Right lobe of liver (tissue), 6 donors: ENCODE results near the gene C4orf51. TPM values are rescaled to one million over a fixed set of nuclear protein-coding genes. Genes with fewer than 3 reads are reported as not detected.

Experiments
- ATAC-seq, 4 donors: fragments of 200-7000 bp; cut with Tn5 transposase; one replicate each; pipeline ENCODE4 v1.9.1; 2020; ENCODE audit warnings: mild to moderate bottlenecking in 4 of 4, moderate library complexity in 4 of 4
- DNase-seq, 3 donors: peaks; one replicate each; pipeline ENCODE4 v3.0.0-alpha.2; 2020
- H3K27ac ChIP-seq, 3 donors: fragments of 200-600 bp; one replicate each; pipeline ENCODE4 v1.8.0; 2022
- H3K27me3 ChIP-seq, 2 donors: fragments of 200-600 bp; one replicate each; pipeline ENCODE4 v1.8.0; 2022
- H3K36me3 ChIP-seq, 4 donors: fragments of 200-600 bp; sonication (generic) in 1 of 4; one replicate each; pipeline versions ENCODE4 v1.5.1 to v1.8.0; 2017 to 2022; ENCODE audit warnings: control low read depth in 1 of 4
- H3K4me1 ChIP-seq, 4 donors: fragments of 200-600 bp; sonication (generic) in 1 of 4; one replicate each; pipeline versions ENCODE4 v1.5.1 to v1.8.0; 2017 to 2022; ENCODE audit warnings: control low read depth in 1 of 4
- H3K4me3 ChIP-seq, 3 donors: fragments of 200-600 bp; one replicate each; pipeline ENCODE4 v1.8.0; 2022
- H3K9me3 ChIP-seq, 4 donors: fragments of 200-600 bp; sonication (generic) in 1 of 4; one replicate each; pipeline versions ENCODE4 v1.5.1 to v1.8.0; 2017 to 2022; ENCODE audit warnings: control low read depth in 1 of 4
- CTCF ChIP-seq, 4 donors: fragments of 200-600 bp in 3 of 4; fragments of 450-650 bp in 1 of 4; IDR thresholded peaks; one replicate each; pipeline versions ENCODE4 v1.5.1 to v1.8.0; 2016 to 2022; ENCODE audit warnings: antibody characterized with exemption in 4 of 4, mild to moderate bottlenecking in 2 of 4
- POLR2A ChIP-seq: fragments of 450-650 bp; IDR thresholded peaks from one replicate; pipeline ENCODE4 v1.6.1; 2017; ENCODE audit warnings: antibody characterized with exemption, mild to moderate bottlenecking
- WGBS: methylation state at CpG from one replicate; pipeline ENCODE4 v1.1.6; 2018; ENCODE audit warnings: low coverage, low lambda C conversion rate; ENCODE audit not compliant: insufficient coverage; ENCODE audit errors: missing lambda C conversion rate; 5-methylcytosine and 5-hydroxymethylcytosine counted together
- intact Hi-C, 2 donors: fragments of 100-400 bp; cut with DNase I; formaldehyde crosslinking; loops; one replicate each; pipeline versions ENCODE4 v1.11.2 to v1.14.1; 2022
- total RNA-seq, 6 experiments: library from RNA; depleted of rRNA in 2 of 6; stranded (reverse); fragments of >200 nt in 2 of 6; fragmentation: NEBNext Ultra II Directional in 3 of 6; extraction: Animal tissue kit (Norgen Biotek cat#: 25700) in 3 of 6; gene quantifications; one replicate each; pipeline versions ENCODE4 v1.1.0 to v1.2.4, GENCODE V29; 2016 to 2023
- donor health status: DM: no; HTN: yes; CAD: no.
- donor health status: DM: no; HTN: no; CAD: no.
- donor health status: DM: no; HTN: no; CAD: no.
- donor health status: DM: no; HTN: yes; CAD: no.
- donor health status: DM: no; HTN: yes; CAD: no.

The C4orf51 gene
- total RNA-seq, 6 experiments from 2014 or later: not detected

DNA sequence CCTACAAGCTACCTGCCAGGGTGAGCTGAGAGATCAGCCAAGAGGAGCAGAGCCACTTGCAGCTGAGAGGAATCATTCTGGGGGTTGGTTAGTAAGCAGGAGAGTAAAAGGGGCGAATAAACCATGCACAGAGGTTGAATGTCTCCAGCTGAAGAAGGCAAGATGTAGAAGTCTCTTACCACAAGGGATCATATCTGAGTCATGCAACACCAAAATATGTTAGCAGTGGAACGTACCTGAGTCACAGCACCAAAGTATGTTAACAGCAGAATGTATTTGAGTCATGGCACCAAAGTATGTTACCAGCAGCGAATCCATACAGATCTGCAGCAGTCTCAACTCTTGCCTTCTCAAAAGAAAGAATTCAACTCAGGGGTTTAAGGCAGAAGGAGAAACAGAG lies 29.9 kb downstream of the C4orf51 start:
- no peak overlapping the region for H3K4me3 ChIP-seq
- H3K4me1 ChIP-seq: no peaks in the 10 kb centered on the region
- ATAC-seq (no peak), DNase-seq (no peak)
- TF ChIP-seq CTCF (IDR thresholded peaks at IDR 0.05) (no peak), POLR2A (no peak)
- H3K9me3 ChIP-seq: no peaks in the 10 kb centered on the region
- no peaks in the 10 kb centered on the region for H3K36me3 ChIP-seq
- WGBS: 83% methylated on average over 3 of the region's 3 CpGs
- H3K27me3 ChIP-seq: no peaks in the 10 kb centered on the region
- no peak overlapping the region for H3K27ac ChIP-seq
- intact Hi-C loops: no loop called here

- H3K4me1 ChIP-seq: no peaks in the 10 kb centered on the region
- WGBS: 61% methylated on average over 2 of the region's 3 CpGs
- no peak overlapping the region for H3K4me3 ChIP-seq
- DNase-seq (no peak), ATAC-seq (no peak)
- no peaks in the 10 kb centered on the region for H3K9me3 ChIP-seq
- H3K36me3 ChIP-seq: no peaks in the 10 kb centered on the region
- TF ChIP-seq CTCF (IDR thresholded peaks at IDR 0.05) (no peak), POLR2A (no peak)
- no peak overlapping the region for H3K27ac ChIP-seq
- intact Hi-C loops: no loop called here
- H3K27me3 ChIP-seq: no peaks in the 10 kb centered on the region
Measured at GRCh38 chr4:145716200-145716599, 36.3 kb downstream of the C4orf51 start.

DNA sequence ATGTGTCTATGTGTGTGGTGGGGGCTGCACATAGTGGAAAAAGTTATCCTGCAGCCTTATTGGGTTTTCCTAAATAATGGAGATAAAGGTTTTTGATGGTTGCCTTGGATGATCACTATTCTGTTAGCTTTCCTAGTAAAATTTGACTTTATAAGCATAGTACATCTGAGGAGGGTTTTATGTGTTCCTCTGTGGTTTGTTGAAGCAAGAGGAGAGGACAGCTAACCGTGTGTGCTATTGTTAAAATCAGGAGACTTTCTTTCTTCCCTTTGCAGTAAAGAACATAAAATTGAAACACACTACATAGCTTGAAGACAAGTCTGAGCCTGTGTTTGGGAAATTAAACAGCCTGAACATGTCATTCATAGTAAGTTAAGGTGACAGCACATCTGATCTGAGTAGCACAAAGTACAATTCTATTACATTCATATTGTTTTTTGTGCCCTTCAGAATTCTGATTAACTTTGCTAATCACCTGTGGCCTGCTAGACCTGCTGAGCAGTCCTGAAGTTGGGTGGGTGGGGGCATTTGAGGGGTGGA lies 36.8 kb downstream of the C4orf51 start:
- intact Hi-C loops: no loop called here
- no peak for DNase-seq
- no peak for TF ChIP-seq CTCF (IDR thresholded peaks at IDR 0.05)
- no peak for TF ChIP-seq POLR2A
- Histone ChIP-seq H3K36me3 (no peaks in the 10 kb centered on the region), H3K9me3 (no peaks in the 10 kb centered on the region), H3K4me3 (no peak overlapping the region), H3K4me1 (no peaks in the 10 kb centered on the region), H3K27ac (no peak overlapping the region), H3K27me3 (no peaks in the 10 kb centered on the region)
- WGBS: 70% methylated on average over 1 of the region's 1 CpG
- ATAC-seq: no peak

DNA sequence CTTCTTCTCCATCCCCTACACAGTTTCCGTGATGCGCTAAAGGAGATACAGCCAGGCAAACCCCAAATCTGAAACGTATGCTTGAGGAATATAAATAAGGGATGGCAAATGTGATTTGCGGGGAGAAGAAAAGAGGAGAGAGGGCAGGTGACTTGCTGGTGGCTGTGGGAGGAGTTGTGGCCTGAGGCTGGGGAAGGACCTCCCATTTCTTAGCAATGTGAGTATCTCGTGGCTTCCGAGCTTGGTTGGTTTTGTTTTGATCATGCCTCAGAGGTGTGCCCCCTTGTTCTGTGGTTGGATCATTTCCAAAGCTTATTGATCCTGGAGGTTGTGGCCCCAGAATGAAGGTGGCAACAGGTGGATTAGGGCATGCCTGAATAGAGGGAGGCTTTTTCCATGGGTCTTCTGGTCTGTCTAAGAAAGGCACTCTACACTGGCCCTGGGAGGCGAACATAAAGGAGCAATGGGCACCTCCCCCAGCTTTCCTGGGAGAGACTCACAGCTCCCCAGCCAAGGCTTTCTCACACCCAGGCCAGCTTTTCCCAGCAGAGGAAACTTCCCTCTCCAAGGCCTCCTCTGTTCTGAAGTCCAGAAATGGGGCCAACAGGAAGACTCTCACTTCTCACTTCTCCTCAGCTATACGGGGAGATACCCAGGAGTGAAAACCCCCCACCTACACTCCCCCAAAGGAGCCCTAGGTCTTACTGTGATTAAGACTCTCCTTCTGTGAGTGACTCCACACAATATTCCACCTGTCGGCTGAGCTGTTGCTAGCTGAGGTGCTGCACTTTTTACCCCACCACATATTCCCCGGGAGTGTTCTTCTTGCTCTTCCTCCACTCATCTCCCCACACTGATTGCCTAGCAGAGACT lies 40.0 kb downstream of the C4orf51 start:
- WGBS: 74% methylated on average over 10 of the region's 10 CpGs
- ATAC-seq (no peak), DNase-seq (no peak)
- intact Hi-C loops: no loop called here
- no peaks in the 10 kb centered on the region for H3K27me3 ChIP-seq
- TF ChIP-seq POLR2A (no peak), CTCF (IDR thresholded peaks at IDR 0.05) (no peak)
- H3K9me3 ChIP-seq: no peaks in the 10 kb centered on the region
- H3K4me3 ChIP-seq: no peak overlapping the region
- H3K27ac ChIP-seq: no peak overlapping the region
- H3K4me1 ChIP-seq: no peaks in the 10 kb centered on the region
- no peaks in the 10 kb centered on the region for H3K36me3 ChIP-seq
